HG03159 (cell line): ENCODE measurements around the gene KLF16.
"Not testable (repeated sequence)": the region's sequence is repeated elsewhere in the genome, so short reads cannot be mapped to it uniquely, and the experiment has no call there.

Source experiments
- ATAC-seq: cut with Tn5 transposase; IDR thresholded peaks from one replicate; pipeline ENCODE4 v1.9.1; 2021; ENCODE audit warnings: mild to moderate bottlenecking, moderate library complexity; ENCODE audit not compliant: unreplicated experiment

KLF16 gene

DNA sequence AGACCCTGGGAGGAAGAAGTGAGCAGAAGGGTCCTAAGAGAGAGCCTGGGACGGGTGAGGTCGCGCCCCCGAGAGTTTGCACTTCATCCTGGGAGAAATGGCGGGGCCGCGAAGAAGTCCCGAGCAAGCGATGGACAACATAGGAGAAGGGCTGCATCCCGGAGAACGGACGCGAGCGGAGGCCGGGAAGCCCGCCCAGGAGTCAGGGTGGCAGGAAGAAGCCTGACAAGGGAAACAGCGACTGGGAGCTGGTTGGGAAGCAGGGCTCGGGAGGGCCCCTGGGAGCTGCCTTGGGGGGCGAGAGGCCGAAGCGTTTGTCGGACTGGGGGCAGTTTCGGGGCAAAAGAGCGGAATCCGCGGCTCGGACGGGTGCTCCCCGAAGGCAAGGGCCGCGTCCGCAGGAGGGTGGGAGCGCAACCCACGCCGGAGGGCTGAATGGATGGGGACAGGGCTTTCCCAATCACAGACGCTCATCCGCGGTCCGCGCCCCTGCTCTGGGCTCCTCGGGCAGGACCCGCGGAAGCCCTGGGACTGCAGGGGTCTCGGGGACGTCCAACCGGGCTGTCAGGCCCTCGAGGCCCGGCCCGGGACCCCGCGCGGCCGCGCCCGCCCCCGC, 21.4 kb upstream of the KLF16 start:
- peak; percentile 18 for ATAC-seq

DNA sequence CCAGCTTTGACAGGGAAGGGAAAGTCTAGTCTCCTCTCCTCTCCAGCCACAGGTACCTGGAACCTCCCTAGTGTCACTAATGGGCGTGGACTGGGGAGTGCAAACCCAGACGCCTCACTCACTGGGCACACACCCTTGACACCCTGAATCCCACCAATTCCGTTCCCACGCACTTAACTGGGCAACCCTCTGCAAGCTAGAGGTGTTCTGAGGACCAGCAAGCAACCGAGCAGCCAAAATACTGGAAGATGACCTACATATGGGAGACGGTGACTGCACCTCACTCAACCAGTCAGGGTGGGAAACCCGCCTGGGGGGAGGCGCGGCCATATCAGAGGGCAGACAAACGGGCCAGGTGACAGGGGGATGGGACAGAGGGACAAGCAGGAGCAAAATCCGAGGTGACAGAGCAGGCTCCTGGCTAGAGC, 20.9 kb upstream of the KLF16 start:
- no peak for ATAC-seq

DNA sequence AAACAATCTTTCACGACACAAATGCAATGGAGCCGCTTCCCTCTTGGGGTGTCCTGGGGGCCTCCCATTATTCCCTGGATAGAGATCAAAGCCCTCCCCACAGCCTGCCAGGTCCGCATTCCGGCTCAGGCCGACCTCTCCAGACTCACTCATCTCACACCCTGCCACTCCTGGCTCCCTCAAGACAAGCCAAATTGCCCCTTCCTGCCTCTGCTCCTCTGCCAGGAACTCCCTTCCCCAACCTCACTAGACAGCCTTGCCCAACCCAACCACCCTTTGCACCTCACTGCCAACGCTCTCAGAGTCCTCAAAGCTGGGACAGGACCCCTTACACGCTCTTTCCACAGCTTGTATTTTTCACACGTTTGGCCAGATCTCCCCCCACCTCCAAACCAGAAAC, 20.4 kb upstream of the KLF16 start:
- no peak for ATAC-seq

DNA sequence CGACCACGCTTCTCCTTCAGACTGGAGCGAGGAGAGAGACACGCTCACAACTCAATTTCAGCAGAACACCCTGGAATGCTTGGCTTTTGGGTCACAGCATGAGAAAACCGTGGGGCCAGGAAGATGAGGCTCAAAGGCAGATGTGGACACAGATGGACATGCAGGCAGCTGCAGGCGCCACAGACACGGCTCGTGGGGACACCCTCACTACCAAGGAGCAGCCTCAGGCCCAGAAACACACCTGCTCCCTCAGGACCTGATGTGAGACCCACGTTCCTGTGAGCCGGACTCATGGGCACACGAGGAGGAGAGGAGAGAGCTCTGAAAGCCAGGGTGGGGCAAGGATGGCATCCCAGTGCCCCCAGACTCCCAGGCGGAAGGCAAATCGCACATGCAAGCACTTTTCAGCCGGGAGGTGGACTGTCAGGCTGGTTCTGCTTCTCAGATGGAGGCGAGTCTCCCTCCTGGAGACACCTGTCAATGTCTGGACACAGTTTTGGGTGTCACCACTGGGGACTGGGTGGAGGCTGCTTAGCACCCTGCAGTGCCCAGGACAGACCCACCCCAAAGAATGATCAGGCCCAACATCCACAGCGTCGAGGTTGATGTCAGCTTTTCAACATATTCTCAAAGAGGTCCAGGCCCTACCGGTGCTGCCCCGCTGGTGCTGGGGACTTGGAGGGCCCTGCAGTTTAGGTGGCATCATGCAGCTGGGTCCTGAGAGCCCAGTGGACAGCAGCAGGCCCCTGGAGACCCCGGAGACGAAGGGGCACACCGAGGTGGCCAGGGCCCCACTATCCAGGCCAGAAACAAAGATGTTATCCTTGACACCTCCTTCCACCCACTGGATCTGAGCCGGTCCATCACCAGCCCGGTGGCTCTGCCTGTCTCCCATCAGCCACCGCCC, 19.7 kb upstream of the KLF16 start:
- ATAC-seq, result no peak

DNA sequence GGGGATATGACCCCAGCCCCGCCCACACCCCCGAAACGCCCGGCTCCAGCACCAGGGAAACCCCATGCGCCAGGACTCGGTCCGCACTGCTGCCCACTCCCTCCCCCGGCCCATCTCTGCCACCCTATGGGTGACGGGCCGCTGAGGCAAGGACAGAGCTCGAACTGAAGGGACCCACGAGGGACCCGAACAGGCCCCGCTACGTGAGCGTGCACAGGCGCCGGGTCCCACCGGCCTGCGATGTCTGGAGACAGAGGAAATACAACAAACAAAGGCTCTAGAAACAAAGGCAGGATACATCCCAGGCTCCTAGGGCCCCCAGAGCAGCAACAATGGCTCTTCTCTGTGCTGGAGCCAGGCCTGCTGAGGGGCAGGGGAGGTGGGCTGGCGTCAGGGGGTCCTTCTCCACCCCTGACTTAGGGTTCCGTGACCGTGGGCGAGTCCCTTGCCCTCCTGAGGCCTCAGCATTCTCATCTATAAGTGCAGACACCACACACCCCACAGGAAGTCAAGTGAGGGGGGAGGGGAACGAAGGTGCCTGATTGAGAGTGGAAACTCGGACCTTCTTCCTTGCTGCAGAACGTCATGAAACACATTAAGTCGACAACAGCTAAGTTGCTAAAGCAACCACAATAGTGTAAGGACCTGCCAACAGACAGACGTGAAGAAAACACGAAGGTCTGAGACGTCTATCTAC, 18.9 kb upstream of the KLF16 start:
- ATAC-seq, result no peak

DNA sequence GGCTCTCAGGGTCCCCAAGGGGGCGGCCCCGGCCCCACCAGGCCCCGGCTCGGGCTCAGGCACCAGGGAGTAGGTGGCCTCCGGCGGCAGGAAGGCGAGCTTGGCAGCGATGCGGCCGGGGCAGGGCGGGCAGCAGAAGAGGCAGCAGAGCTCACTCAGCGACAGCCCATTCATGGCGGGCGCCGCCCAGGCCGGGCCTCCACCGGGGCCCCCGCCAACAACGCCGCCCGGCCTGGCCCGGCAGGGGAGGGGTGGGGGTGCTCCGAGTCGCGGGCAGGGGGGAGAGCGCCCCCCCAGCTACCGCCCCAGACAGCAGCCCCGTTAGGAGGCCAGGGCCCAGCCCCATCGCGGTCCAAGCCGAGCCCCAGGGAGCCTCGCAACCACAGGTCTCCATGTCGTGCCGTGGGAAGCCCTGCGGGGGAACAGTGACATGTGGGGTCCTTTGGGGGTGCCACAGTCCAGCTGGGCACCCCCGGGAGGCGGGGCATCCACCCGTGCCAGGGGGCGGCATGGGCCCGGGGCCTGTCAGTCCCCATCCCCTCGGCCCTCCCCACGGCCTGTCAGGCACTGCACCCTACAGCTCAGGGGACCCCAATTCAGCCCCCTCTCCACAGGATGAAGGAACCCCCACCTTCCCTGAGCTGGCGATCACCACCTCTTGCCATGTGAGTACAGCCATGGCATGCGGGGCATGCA, 18.2 kb upstream of the KLF16 start:
- not testable (repeated sequence) for ATAC-seq

DNA sequence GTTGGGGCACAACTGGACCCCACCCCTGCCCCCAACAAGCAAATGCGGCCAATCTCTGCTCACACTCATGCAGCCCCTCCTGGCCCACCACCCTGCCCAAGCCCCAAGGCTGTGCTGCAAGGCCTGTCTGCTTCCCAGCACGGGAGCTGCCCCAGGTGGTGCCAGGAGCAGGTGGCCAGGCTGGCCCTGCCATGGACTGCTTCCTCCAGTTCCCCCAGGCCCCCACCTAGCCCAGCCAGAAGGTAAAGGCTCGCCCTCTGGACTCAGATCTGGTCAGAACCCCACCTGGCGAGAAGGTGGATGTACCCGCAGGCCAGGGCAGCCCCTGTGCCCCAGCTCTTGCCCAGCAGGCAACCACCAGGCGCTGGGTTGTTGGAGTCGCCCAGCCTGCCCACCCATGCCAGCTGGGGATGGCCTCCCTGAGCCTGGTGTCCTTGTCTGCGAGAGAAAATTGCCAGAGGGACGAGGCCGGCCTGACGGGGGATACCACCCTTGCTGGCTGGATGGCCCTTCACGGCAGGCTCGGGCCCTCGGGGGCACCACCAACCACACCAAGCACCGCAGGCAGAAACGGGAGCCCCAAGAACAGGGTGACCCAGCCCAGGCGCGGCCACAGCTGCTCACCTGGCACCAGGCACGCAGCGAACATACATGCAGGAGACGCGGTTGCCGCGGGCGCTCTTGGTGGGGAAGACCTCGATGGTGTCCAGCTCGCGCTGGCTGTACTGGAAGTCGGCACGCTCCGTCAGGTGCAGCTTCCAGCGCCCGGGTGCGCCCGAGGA, 17.4 kb upstream of the KLF16 start:
- ATAC-seq, result no peak

DNA sequence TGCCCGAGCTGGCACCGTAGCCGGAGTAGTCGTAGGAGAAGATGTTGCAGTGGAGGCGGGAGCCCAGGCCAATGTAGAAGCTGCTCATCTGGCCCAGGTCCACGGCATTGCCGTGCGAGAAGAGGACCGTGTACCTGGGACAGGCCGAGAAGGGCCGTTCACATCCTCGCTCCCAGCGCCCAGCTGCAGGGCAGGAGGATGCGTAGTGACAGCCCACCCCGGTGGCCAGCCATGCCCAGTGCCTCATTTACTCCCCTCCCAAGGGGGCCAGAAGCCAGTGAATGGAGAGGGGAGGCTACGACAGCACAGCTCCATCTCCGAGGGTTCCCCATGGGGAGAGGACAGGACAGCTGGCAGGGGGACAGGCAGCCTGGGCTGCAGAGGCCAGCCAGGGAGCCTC, 16.6 kb upstream of the KLF16 start:
- ATAC-seq, result not testable (repeated sequence)

DNA sequence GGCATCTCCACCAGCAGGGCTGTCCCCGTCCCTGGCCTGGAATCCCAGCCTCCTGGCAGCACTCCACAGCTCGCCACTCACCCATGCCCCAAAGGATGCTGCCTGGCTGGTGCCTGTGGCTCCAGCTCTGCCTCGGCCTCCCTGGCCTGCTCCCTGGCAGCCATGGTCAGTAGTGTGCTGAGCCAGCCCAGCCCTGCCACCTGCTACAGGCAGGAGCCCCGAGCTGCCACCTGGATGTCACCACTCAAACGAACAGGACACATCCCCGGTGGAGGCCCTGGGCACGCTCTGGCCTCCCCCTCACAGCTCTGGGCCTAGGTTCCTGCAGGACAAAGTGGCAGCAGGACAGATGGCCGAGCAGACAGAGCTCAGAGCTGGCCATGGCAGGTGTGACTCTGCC, 15.2 kb upstream of the KLF16 start:
- not testable (repeated sequence) for ATAC-seq

DNA sequence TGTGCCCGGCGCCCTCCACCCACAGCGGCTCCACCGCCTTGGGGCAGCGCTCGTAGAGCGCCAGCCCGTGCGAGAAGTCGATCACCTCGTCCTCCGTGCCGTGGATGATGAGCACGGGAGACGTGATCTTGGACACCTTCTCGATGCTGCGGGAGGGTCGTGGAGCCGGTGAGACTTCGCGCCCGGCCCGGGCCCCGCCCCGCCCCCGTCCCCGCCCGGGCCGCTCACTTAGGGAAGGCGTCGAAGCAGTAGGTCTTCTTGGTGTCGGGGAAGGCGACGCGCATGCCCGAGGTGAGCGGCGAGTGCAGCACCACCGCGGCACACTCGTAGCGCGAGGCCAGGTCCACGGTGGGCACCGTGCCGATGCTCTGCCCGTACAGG, 13.9 kb upstream of the KLF16 start:
- not testable (repeated sequence) for ATAC-seq

DNA sequence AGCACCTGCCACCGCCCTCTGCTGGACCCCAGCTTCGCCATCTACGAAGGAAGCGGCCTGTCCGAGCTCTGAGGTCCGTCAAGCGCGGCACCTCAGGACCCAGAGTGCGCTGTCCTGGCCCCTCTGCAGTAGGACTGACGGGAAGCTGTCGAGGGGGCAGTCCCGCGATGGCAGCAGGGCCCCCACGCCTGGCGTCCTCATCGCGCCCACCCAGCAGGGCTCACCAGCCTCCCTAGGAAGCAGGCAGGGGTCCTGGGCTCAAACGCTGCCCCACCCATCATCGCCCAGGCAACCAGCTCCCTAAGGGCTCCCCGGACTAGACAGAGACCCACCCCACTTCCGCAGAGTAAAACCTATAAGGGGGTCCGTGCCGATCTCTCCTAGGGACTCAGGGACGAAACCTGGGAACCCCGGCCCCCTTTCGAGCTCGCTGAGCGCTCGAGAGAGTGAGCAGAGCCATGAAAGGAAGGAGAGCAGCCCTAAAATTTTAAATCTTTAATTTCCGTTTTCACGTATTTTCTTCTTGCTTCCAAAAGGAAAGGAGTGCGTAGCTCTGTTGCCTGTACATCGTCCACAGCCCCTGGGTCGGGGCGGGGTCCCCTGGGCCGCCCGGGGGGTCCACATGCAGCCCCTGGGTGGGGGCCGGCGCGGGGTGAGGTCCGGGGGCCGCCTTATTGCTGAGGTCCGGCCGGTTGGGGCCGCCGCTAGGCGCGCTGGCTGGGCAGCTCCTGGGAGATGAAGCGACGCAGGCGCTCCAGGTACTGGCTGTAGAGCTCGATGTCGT, 13.3 kb upstream of the KLF16 start:
- ATAC-seq, result not testable (repeated sequence)

DNA sequence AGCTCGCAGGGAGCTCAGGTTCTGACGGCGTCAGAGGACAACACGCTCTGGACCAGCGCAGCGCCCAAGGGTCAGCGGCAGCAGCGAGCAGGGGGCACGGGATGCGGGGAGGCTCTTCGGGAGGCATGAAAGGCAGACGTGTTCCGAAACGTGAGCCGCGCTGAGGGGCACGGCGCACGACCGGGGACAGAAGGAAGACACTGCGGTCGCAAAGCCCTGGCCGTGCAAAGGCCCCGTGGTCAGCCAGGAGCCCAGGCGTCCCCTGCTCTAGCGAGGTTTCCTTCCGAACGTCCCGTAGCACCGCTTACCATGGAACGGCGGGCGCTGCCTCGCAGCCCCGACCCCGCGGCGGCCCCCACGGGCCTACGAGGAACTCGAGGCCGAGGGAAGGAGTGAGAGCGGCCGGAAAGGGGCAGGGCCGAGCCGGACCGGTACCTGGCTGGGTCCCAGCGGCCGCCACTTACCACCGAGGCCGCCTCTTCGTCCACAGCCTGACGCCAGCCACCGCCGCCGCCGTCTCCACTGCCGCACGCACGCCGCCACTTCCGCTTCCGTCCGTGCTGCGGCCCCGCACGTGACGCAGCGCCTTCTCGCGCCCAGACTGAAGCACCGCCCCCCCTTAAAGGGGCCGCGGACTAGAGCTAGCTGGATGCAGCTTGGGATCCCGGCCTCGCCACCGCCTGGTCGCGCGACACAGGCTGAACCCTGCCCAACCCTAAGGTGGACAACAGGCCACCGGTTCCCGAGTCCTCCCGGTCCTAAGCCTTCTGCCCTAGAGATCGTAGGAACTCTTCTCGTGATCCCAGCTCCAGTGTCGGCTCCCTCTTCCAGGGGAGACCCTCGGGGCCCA, 12.5 kb upstream of the KLF16 start:
- ATAC-seq, result peak; percentile 83

DNA sequence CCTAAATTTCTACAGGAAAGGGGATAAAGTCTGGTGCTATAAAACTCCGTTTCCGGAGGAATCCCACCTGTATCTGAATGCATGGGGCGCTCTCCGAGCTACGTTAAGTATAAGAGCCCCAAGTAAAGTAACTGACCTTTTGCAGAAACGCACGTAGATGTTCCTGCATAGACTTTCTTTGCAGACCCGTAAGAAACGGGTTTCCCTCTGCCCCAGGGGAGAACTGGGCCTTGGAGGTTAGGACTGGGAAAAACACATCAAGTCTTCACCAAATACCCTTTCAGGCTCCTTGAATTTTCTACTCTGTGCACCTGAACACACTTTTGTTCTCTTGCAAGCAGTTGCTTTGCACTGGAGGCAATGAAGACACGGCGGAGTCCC, 11.9 kb upstream of the KLF16 start:
- ATAC-seq, result not testable (repeated sequence)

DNA sequence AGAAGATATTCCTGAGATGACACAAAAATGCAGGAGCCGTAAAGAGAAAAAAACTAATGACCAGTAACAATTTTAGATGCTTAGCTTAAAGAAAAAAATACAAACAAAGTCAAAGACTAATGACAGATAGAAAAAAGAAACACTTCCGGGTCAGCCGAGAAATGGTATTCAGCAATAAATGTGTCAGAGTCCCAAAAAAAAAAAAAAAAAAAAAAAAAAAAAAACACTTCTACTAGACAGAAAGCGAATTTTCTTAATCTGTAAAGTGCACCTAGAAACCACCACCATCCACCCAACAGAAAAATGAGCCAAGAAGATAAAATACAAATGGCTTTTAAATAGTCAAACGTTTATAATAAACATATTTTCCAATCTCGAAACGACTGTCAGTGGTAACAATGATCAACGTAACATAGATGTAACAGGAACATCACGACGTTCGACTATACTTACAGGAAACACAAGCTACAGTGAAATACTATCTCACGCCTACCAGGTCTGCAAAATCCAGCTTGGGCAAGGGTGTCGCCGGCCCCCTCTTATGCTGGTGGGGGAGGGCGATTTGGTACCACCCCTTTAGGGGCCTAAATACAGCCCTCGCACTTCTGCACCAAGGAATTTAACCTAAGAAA, 11.3 kb upstream of the KLF16 start:
- ATAC-seq, result no peak

DNA sequence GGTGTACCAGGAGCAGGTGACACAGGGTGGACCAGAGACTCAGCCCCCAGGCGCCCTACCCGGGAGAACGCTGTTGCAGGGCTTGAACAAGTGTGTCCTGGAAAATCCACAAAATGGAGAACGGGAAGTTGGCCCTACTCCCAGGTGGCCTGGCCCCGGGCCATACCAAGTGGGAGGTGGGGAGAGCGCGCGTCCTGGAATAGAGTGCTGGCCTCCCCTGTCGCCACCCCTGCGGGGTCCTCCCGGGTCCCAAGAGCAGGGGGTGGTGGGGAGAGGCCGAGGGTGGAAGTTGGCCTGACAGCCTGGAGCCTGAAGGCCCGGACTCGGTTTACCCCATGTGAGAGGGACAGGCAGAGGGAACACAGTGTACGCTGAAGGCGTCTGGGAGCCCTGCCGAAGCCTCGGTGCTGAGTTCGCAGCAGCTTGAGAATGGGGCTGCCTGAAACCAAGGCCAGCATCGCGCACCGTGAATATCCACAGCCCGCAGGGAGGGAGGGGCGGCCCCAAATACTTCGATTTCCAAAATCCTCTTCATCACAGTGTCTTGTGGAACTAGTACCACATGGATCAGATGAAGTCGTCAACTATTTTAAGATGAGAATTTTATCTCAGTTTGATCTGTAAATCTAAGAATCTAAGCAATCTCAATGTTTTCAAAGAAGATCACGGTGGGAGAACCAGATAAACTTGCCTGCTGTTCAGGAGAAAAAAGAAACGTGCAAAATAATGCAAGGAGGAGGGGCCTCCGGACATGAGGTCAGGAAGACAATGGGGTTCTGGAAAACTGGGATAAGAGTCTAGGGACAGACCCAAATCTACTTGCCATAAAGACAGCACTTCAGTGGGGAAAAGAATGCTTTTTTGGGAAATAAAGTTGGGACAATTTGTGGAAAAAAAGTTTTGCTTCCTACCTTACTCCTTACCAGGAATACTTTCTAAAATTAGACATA, 10.4 kb upstream of the KLF16 start:
- ATAC-seq, result no peak

DNA sequence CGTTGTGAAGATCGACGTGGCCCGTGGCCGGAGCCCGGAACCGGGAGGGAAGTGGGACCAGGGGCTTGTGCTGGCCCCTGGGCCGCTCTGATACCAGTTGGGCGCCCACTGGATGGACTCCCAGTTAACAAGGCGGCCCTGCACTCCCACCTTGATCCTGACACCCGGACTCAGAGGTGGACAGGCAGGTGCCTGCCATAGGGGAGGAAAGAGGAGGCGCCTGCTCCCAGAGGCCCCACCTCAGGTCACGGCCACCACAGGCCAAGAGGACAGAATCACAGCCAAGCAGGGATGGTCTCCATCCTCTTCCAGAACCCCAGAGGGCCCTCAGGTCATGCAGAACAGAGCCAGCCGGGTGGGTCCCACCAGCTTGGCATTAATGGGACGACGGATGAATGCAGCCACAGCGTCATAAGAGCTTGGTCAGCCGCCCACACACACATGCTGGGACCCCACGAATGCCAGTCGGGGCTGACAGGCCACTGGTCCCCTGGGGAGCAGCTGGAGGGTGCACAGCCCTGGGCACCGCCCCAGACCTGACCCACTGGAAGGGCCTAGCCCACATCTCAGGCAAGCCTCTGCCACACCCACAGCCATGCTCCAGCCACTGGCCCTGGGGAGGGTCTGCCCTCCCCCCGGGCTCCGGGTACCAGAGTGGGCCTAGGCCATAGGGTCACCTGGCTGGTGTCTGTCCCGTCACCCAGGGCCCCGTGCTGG, 9.6 kb upstream of the KLF16 start:
- ATAC-seq, result no peak

DNA sequence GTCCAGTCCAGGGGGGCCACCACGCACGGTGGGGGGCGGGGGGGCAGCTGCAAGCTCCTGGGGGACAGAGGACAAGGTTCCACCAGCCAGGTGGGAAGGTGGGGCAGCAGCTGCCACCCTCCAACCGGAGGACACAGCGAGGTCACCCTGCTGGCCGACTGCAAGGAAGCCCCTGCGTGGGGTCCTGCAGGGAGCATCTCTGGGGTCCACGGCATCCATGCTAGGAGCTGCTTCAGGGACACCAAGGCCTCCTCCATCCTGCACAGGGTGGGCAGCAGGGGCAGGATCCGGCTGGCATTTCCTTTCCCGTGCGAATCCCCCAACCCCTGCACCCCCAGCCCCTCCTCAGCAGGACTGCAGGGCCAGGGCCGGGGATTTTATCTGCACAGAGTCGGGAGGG, 8.3 kb upstream of the KLF16 start:
- ATAC-seq, result no peak
